Kidney epithelial cell (primary cell): Measurements from ENCODE around the gene NCS1. TPM values are rescaled to one million over a fixed set of nuclear protein-coding genes. Genes with fewer than 3 reads are reported as not detected.

ENCODE experiments used
- DNase-seq: peaks from one replicate; pipeline ENCODE4 v3.0.0-alpha.2; 2010; ENCODE audit warnings: low read depth
- H3K27me3 ChIP-seq: 2 replicates; pipeline ENCODE4 v1.6.0; 2011; ENCODE audit warnings: low read length; ENCODE audit not compliant: control insufficient read depth, insufficient read depth
- H3K36me3 ChIP-seq: 2 replicates; pipeline ENCODE4 v1.5.1; 2011; ENCODE audit warnings: low read length; ENCODE audit not compliant: control insufficient read depth, insufficient read depth
- H3K4me3 ChIP-seq: 2 replicates; pipeline ENCODE4 v1.5.1; 2011; ENCODE audit warnings: low read depth, mild to moderate bottlenecking, control low read depth, low read length
- CTCF ChIP-seq: IDR thresholded peaks from 2 replicates; pipeline ENCODE4 v1.5.1; 2011; ENCODE audit warnings: mild to moderate bottlenecking, moderate library complexity, low read length, control low read depth, inconsistent platforms; ENCODE audit not compliant: insufficient read depth, poor library complexity, severe bottlenecking
- total RNA-seq: library from RNA; depleted of rRNA; stranded (reverse); fragments of >200 nt; gene quantifications from 2 replicates; pipeline ENCODE4 v1.2.3, GENCODE V29; 2015

NCS1 gene
- total RNA-seq, 1 donor from 2014 or later, result 69.2 TPM

GRCh38 chr9:130214776-130215340 lies 42.7 kb downstream of the NCS1 start:
- no peak for DNase-seq
- Histone ChIP-seq H3K4me3 (no peak overlapping the region), H3K27me3 (no peaks in the 10 kb centered on the region), H3K36me3 (no peaks in the 10 kb centered on the region)
- no peak for TF ChIP-seq CTCF

- DNase-seq, result peak; percentile 68
- Histone ChIP-seq H3K27me3 (no peaks in the 10 kb centered on the region), H3K36me3 (peaks cover 1% of the 10 kb centered on the region), H3K4me3 (no peak overlapping the region)
- no peak for TF ChIP-seq CTCF
Measured at GRCh38 chr9:130215341-130216119, 43.3 kb downstream of the NCS1 start.

- H3K27me3 ChIP-seq, result no peaks in the 10 kb centered on the region
- H3K4me3 ChIP-seq, result no peak overlapping the region
- no peak for DNase-seq
- peaks cover 1% of the 10 kb centered on the region for H3K36me3 ChIP-seq
- TF ChIP-seq CTCF, result no peak
Measured at GRCh38 chr9:130217838-130218237, 45.6 kb downstream of the NCS1 start.

- Histone ChIP-seq H3K27me3 (no peaks in the 10 kb centered on the region), H3K36me3 (peaks cover 1% of the 10 kb centered on the region), H3K4me3 (no peak overlapping the region)
- no peak for DNase-seq
- no peak for TF ChIP-seq CTCF
Measured at GRCh38 chr9:130219661-130220096, 47.5 kb downstream of the NCS1 start.

GRCh38 chr9:130220352-130220751 lies 48.1 kb downstream of the NCS1 start:
- H3K27me3 ChIP-seq, result no peaks in the 10 kb centered on the region
- H3K36me3 ChIP-seq, result peaks cover 1% of the 10 kb centered on the region
- no peak for TF ChIP-seq CTCF
- no peak for DNase-seq
- H3K4me3 ChIP-seq, result no peak overlapping the region

- H3K27me3 ChIP-seq, result no peaks in the 10 kb centered on the region
- peaks cover 6% of the 10 kb centered on the region for H3K36me3 ChIP-seq
- no peak overlapping the region for H3K4me3 ChIP-seq
- TF ChIP-seq CTCF, result no peak
- no peak for DNase-seq
Measured at GRCh38 chr9:130222833-130223232, 50.6 kb downstream of the NCS1 start.
